ENCODE data around the gene GPRC5B.

DNA sequence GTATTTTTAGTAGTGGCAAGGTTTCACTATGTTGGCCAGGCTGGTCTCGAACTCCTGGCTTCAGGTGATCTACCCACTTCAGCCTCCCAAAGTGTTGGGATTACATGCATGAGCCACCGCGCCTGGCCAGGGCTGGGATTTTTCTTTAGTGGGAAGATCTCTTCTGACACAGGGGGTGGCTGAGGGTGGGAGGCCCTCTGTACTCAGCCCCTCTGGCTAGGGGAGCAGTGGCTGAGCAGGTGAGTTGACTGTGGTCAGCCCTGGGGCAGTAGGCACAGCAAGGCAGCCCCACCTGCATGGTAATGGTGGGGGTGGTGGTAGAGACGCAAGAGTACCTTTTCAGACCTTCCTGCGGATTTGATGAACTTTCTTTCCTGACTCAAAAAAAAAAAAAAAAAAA lies 12.3 kb upstream of the GPRC5B start:
- TF ChIP-seq, protein P1, sequence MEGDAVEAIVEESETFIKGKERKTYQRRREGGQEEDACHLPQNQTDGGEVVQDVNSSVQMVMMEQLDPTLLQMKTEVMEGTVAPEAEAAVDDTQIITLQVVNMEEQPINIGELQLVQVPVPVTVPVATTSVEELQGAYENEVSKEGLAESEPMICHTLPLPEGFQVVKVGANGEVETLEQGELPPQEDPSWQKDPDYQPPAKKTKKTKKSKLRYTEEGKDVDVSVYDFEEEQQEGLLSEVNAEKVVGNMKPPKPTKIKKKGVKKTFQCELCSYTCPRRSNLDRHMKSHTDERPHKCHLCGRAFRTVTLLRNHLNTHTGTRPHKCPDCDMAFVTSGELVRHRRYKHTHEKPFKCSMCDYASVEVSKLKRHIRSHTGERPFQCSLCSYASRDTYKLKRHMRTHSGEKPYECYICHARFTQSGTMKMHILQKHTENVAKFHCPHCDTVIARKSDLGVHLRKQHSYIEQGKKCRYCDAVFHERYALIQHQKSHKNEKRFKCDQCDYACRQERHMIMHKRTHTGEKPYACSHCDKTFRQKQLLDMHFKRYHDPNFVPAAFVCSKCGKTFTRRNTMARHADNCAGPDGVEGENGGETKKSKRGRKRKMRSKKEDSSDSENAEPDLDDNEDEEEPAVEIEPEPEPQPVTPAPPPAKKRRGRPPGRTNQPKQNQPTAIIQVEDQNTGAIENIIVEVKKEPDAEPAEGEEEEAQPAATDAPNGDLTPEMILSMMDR (IDR thresholded peaks at IDR 0.05) = no peak
- no peak for TF ChIP-seq ZFX (IDR thresholded peaks at IDR 0.05; ENCODE audit: borderline replicate concordance)
